AG04449 (cell line): Measurements from ENCODE around the gene GRIK2.

Experiments used
- CTCF ChIA-PET: fragments of 350-600 bp; formaldehyde crosslinking; extraction: SDS; loops from one replicate; lab custom pipeline; 2021; ENCODE audit warnings: antibody characterized with exemption; lab: Yijun Ruan, JAX
- POLR2A ChIA-PET: fragments of 400-600, 350-600 bp; formaldehyde crosslinking; extraction: SDS; loops from one replicate; lab custom pipeline; 2020; ENCODE audit warnings: antibody characterized with exemption, inconsistent platforms; lab: Yijun Ruan, JAX
- DNase-seq: peaks from one replicate; pipeline ENCODE4 v3.0.0-alpha.2; 2010; ENCODE audit warnings: low read depth, low spot score
- H3K4me3 ChIP-seq: 2 replicates; pipeline ENCODE4 v1.5.1; 2011; ENCODE audit warnings: low read depth, mild to moderate bottlenecking, control low read depth, low read length
- TF ChIP-seq, protein P1 (sequence below): IDR thresholded peaks from one replicate; pipeline ENCODE4 v1.5.1; 2011; ENCODE audit warnings: mild to moderate bottlenecking, moderate library complexity, low read length, control low read depth, inconsistent platforms; ENCODE audit not compliant: insufficient read depth; ENCODE audit errors: missing control alignments

Gene GRIK2

DNA sequence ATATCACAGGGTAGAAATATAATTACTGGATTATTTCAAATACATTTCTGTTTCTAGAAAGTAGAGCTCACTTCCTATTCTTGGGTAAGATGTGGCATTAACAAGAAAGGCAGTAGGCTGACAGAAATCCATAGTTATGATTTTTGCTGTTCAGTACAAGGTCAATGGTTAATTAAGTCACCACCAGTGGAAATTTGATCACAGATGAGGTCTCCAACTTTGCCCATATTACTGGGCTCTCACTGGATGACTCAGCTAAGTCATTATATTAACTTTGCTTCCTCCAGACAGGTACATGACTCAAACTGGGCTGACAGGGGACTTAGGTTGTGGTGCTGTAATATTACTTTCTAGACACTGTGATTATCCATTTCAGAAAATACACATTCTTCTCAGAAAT, 212.4 kb downstream of the GRIK2 start:
- TF ChIP-seq, protein P1, sequence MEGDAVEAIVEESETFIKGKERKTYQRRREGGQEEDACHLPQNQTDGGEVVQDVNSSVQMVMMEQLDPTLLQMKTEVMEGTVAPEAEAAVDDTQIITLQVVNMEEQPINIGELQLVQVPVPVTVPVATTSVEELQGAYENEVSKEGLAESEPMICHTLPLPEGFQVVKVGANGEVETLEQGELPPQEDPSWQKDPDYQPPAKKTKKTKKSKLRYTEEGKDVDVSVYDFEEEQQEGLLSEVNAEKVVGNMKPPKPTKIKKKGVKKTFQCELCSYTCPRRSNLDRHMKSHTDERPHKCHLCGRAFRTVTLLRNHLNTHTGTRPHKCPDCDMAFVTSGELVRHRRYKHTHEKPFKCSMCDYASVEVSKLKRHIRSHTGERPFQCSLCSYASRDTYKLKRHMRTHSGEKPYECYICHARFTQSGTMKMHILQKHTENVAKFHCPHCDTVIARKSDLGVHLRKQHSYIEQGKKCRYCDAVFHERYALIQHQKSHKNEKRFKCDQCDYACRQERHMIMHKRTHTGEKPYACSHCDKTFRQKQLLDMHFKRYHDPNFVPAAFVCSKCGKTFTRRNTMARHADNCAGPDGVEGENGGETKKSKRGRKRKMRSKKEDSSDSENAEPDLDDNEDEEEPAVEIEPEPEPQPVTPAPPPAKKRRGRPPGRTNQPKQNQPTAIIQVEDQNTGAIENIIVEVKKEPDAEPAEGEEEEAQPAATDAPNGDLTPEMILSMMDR, result no peak
- no peak for DNase-seq
- CTCF ChIA-PET, result no interaction called here
- POLR2A ChIA-PET, result no interaction called here
- H3K4me3 ChIP-seq, result no peak overlapping the region

DNA sequence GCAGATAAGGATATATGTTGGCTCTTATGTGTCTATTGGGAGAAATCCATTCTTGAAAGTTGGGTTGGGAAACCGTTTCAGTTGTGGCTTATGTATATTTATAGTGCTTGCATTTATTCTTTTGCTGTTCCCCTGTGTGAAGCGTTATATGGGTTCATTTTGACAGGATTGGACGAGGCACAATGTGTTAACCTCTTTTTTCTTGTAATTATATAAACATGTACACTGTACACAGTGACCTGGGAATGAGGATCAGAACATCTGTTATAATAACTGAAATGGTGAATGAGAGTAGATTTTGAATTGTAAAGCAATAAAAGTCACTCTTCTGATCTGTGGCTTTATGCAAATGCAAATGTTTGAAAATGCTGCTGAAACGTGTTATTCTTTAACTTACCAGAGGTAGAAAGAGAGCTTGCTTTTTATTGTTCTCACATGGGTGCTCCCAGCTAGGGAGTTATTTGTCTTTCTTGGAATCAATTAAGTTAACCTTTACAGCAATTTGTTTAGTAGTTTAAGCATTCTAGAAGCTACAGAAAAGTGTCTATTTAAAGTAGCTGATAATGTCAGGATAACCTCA, 213.7 kb downstream of the GRIK2 start:
- TF ChIP-seq, protein P1, result no peak
- CTCF ChIA-PET, result no interaction called here
- POLR2A ChIA-PET, result no interaction called here
- no peak overlapping the region for H3K4me3 ChIP-seq
- no peak for DNase-seq

DNA sequence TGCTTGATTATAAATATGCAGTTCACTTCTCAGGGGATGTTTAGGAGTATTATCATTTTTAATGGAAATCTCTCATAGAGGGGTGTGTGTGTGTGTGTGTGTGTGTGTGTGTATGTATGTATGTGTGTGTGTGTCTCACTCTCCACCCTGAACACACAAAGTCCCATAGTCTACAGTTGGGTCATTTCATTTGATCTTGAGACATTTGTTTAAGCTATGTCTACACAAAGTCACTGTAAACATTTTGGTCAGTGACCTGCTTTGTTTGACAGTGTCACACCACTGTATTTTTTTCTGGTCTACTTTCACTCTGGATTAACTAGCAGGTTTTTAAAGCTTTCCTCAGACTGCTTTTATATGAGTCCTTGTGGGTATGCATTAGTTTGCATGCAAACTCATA, 215.2 kb downstream of the GRIK2 start:
- DNase-seq, result no peak
- no peak overlapping the region for H3K4me3 ChIP-seq
- CTCF ChIA-PET, result no interaction called here
- POLR2A ChIA-PET, result no interaction called here
- TF ChIP-seq, protein P1, result no peak

DNA sequence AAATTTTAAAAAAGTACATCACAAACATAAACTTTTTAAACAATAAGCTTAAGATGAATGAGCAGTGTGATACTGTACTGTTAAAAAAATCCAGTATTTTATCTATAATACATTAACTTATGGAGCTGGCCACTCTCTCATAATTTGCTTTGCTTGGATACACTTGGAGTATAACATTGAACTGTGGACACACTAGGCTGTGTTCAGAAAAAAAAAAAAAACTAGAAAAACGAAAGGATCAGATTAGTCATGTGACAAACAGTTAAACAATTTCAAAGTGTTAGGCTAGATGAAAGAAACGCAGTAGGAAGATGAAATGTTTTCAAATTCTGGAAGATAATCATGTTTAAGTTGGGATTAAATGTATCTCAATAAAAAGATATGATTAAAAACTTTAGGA, 220.0 kb downstream of the GRIK2 start:
- H3K4me3 ChIP-seq, result no peak overlapping the region
- CTCF ChIA-PET, result no interaction called here
- POLR2A ChIA-PET, result no interaction called here
- no peak for DNase-seq
- TF ChIP-seq, protein P1, result no peak

DNA sequence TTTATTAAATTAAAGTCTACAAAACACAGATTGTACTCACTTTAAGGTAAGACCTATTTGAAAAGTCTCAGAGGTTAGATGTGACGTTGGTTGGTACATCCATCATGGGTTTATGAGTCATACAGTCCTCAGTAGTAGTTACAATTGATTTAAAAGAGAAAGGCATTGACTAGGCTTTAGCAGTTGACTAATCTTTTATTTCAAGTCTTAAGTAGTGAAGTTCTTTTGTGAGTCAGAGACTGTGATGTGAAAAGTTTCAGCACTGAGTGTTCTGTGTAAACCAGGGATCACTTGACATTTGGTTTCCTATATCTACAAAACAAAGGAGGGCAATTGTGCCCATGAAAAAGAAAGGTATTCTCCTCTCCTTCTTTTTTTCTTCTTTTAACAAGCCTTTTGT, 221.3 kb downstream of the GRIK2 start:
- POLR2A ChIA-PET, result no interaction called here
- H3K4me3 ChIP-seq, result no peak overlapping the region
- DNase-seq, result no peak
- CTCF ChIA-PET, result no interaction called here
- TF ChIP-seq, protein P1, result no peak

DNA sequence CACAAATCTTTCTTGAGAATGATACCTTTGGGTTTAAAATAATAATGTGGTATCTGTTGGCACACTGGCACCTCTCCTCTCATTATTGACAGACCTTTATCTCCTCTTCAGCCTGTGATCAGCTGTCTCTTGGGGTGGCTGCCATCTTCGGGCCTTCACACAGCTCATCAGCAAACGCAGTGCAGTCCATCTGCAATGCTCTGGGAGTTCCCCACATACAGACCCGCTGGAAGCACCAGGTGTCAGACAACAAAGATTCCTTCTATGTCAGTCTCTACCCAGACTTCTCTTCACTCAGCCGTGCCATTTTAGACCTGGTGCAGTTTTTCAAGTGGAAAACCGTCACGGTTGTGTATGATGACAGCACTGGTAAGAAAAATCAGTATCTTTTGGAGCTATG, 232.8 kb downstream of the GRIK2 start:
- no peak overlapping the region for H3K4me3 ChIP-seq
- DNase-seq, result no peak
- ChIA-PET POLR2A (no interaction called here), CTCF (no interaction called here)
- TF ChIP-seq, protein P1, result no peak
